Stimulated activated CD8-positive, alpha-beta memory T cell treated with anti-CD3 and anti-CD28 coated beads, Interleukin-2, amount 100 ng/mL, for 48 hours (primary cell): ENCODE results near the gene GAL3ST1.
"Not testable (repeated sequence)": the region's sequence is repeated elsewhere in the genome, so short reads cannot be mapped to it uniquely, and the experiment has no call there.

Experiments used
- DNase-seq, 2 donors: peaks; one replicate each; pipeline ENCODE4 v3.0.0-alpha.2; 2020; ENCODE audit warnings: low read depth in 2 of 2

The GAL3ST1 gene

DNA sequence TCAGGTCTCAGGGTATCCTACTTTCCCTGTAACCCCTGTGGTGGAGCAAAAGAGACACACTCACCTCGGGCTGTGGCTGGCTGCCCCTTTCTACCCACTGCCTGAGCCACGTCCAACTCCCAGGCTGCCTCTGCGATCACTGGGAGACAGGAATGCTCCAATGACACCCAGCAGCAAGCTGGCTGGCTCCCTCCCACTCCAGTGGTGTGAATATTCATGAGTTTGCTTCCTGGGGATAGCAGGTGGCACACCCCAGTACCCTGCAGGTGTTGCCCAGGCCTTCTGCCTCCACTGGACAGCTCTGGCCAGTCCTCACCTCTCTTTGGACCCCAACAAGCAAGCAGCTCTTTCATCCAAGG, 9.7 kb downstream of the GAL3ST1 start:
- no peak for DNase-seq

DNA sequence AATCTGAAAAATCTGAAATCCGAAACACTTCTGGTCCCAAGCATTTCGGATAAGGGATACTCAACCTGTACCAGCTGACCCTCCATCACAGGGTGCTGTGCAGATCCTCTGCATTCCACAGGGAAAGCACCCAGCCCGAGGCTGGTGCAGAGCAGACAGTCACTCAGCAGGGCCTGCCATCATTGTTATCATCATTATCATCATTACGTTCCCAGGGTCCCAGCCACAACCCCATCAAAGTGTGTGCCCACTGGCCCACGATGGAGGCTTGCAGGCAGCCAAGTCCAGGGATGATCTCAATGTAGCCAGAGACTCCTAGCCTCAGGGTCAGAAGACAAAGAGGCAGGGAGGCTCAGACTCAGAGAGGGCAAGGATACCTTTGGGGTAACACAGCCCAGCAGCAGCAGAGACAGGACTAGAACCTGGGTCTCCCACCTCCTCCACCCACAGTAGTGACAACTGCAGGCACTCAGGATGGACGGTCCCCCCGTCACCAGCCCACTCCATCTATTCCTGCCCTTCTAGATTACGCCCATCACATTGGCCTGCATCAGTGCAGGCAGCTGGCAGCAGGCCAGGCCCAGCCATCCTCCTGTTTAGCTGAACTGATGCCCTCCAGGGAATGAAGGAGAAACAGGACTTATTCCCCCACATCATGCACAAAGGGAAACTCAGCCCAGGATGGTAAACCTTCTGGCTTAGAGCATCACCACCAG, 10.3 kb downstream of the GAL3ST1 start:
- no peak for DNase-seq

DNA sequence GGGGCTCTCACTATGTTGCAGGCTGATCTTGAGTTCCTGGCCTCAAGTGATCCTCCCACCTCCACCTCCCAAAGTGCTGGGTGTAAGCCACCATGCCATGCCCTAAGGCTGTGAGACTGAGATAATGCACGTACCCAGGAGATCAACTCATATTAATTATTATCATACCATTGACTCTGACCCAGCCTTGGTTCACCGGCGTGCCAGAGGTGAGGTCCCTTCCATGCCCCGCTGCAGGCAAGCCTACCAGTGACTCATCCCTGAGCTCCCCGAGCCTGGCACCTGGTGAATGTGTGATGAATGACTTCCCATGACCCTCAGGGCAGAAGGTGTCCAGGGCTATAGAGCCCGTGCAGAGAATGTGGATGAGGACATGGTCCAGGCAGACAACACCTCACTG, 12.1 kb downstream of the GAL3ST1 start:
- no peak for DNase-seq

DNA sequence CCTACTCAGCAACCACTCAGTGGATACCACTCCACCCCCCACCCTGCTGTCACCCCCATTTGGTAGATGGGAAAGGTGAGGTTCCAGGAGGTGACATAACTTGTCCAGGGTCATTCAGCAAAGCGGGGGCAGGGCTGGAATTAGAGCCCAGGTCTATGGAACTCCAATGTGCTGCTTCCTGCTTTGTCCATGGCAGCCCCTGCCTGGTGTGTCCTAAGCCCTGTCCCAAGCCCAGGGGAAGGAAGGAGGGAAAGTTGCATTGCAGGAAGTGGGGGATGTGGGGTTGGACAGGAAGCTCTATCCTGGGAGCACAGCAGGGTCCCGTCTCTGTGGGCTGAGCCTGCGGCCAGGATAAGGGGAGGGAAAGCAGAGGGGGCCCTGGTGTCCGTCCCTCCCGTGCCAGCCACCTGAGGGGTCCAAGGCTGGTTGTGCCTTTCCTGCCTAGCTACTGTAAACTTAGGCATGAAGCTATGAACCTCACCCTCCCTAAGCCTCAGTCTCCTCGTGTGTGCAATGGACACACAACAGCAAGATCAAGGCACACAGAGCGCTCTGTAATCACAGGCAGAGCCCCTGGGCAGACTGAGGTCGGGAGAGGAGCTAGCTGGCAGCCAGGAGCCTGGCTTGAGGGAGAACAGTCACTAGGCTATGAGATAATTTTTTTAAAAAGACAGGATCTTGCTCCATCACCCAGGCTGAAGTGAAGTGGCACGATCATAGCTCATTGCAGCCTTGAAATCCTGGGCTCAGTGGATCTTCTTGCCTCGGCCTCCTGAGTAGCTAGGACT, 12.9 kb downstream of the GAL3ST1 start:
- no peak for DNase-seq

DNA sequence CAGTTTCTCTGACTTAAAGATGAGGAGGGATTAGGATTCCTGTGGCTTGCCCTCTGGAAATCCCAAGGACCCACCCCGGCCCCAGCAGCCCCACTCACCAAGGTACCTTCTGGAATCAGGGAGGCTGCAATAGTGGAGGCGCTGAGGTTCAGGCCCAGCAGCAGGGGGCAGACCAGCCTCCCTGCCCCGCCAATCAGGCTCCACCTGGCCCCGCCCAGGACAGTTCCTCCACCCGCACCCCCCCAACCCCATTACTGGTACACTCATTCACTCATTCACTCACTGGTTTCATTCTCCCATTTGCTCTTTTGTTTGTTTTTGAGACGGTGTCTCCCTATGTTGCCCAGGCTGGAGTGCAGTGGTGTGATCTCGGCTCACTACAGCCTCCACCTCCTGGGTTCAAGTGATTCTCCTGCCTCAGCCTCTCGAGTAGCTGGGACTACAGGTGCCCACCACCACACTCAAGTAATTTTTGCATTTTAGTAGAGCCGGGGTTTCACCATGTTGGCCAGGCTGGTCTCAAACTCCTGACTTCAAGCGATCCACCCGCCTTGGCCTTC, 13.7 kb downstream of the GAL3ST1 start:
- peak in 1 of 2 donors; percentile 17 for DNase-seq

DNA sequence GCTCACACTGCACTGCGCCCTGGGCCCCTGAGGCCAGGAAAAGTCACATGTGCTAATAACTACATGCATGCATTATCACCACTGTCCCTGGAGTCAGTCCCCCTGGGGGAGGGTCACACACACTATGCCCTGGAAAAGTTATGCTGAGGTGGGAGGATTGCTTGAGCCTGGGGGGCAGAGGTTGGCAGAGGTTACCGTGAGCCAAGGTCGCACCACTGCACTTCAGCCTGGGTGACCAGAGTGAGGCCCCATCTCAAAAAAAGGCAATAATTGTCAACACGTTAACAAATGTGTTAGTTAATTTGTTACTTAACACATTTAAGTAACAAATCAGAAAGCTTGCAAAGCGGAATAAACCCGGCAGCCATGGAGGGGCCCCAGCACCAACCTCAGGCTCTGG, 14.6 kb downstream of the GAL3ST1 start:
- no peak for DNase-seq

DNA sequence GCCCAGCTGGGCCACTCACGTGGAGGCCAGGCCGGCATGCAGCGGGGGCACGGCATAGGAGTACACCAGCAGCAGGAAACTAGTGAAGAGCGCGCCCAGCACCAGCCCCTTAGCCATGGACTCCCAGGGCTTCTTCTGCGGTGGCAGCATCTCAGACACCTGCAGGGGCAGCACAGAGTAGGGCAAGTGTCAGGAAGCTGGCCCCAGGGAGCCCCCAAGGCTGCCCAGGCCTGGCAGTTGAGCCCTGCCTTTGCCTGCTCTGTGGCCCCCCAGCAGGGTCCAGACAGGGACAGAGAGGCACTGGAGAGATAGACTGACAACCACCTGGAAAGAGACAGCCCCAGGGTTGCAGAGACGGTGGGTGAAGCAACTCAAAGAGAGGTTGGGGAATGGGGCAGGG, 17.2 kb downstream of the GAL3ST1 start:
- DNase-seq: no peak

DNA sequence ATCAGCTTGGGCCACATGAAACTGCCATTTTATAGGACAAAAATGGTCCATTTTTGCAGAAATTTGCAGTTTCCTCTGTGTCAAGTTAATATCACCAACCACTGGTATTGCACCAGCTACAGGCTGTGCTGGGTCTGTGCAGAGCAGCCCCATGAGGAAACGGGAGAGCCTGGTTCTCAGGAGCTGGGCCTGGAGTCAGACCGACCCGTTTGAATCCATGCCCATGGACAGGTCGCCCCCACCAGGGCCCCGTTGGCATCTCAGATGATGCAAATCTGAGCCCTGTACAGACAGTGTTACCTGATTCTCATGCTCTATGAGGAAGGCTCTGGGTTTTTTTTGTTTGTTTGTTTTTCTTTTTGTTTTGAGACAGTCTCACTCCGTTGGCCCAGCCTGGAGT, 18.1 kb downstream of the GAL3ST1 start:
- no peak for DNase-seq

DNA sequence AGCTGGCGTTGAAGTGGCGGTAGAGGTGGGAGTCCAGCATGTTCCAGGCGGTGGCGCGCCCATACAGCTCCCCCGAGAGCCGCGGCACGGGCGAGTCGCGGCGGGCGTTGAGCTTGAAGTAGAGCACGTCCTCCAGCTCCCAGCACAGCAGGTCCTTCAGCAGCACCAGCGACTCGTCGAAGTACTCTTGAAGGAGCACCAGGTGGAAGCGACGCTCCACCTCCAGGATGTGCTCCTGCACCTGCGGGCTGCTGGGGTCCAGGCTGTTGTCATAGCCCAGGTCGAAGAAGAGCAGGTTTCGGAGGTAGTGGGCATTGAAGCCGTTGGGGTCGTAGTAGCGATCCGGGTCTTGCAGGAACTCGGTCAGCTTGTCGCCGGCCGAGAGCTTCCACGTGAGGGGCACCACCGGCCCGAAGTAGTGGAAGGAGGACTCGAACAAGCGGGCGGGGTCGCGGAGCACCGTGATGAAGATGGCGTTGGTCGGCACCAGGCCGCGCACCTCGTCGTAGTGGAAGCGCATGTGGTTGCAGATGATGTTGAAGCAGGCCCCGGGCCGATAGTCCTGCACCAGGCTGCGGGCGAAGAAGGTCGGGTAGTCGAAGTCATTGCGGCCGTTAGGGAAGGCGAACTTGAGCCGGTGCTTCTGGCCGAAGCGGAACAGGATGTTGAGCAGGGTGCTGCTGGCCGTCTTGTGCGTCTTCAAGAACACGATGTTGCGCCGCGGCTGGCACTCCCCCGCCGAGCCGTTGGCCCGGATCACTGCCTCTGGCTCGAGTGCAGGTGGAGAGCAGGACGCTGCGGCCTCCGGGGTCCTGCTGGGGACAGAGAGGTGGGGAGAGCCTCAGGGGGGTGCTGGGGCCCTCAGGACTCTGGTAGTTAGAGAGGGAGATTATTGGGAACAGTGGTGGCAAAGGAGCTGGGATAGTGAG, 18.9 kb downstream of the GAL3ST1 start:
- DNase-seq: no peak

DNA sequence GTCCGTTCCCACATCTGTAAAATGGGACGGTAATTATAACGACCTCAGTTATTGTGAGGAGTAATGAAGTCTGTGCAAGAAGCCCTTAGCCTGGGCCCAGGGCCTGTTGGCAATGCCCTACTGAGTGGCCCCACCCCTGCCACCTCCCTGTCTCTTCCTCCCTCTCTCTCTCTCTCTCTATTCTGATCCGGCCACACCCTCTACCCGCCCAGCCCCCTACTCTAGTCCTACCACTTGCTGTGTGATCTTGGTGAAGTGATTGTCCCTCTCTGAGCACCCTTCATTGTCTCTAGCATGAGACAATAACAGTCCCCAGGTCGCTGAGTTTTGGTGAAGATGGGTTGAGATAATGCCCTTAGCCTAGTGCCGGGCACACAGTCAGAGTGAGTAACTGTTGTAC, 20.5 kb downstream of the GAL3ST1 start:
- DNase-seq: no peak

DNA sequence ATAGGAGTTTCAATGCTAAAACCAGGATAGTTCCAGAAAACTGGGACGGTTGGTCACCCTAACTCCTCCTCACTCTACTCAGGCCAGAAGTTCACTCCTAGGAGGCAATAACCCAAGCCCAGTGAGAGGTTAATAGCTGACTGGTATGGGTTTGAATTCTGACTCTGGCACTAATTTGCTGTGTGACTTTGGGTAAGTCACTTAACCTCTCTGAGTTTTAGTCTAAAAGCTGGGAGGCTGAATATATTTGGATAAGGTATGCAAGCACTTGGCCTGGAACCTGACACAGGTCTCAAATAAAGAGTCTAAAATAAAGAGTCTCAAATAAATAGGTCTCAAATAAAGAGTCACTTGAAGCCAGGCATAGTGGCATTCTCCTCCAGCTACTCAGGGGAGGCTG, 21.7 kb downstream of the GAL3ST1 start:
- no peak for DNase-seq

DNA sequence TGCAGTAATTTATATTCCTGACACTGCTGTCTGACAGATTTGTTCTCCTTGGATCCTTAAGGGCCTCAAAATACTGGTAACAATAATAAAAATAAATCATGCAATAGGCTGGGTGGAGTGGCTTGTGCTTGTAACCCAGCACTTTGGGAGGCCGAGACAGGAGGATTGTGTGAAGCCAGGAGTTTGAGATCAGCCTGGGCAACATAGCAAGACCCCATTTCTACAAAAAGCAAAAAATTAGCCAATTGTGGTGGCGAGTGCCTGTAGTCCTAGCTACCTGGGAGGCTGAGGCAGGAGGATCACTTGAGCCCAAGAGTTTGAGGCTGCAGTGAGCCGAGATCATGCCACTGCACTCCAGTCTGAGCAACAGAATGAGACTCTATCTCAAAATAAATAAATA, 22.7 kb downstream of the GAL3ST1 start:
- not testable (repeated sequence) for DNase-seq

DNA sequence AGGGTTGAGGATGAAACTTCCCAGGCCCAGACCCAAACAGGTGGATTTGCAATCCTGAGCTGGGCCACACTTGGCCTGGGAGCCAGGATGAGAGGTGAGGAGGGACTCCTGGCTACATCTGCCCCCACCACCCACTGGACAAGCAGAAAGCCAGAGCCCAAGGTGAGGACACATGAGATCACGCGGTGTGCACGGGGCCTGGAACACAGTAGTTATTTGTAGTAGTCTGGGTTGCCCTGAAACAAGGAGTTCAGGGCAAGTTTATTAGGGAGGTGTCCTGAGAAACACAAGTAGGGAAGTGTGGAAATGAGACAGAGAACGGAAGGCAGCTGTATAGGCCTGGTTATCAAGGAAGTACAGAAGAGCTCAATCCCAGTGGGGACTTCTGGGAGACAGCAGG, 27.3 kb downstream of the GAL3ST1 start:
- DNase-seq: no peak

DNA sequence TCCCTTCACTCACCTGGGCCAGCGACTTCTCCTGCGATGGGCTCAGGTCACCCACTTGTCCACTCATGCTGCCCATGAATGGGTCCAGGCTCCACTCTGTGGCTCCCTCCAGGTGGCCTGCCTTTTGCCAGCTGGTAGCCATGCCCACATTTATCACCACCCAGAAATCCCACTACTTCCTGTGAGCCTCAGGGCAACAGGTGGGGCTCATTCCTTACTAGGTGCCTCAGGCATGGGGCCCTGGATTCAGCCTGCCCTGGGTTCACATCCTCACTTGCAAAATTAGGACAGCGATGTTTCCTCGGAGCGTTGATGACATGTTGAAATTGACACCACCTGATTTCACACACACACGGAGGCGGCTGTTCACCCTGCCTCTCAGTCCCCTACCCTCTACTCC, 27.8 kb downstream of the GAL3ST1 start, which contains the start of gene SEC14L6:
Gene SEC14L6, minus strand, starts transcription at position 126 of the 400 bp plus-strand sequence. Its CDS starts 59 bp downstream, at position 67.
- DNase-seq: no peak

DNA sequence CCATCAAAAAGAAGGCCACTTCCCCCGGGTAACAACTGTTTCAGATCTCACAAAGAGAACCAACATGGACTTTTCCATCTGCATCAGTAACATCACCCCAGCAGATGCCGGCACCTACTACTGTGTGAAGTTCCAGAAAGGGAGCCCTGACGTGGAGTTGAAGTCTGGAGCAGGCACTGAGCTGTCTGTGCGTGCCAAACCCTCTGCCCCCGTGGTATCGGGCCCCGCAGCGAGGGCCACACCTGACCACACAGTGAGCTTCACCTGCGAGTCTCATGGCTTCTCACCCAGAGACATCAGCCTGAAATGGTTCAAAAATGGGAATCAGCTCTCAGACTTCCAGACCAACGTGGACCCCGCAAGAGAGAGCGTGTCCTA, 31.7 kb downstream of the GAL3ST1 start:
- no peak for DNase-seq

DNA sequence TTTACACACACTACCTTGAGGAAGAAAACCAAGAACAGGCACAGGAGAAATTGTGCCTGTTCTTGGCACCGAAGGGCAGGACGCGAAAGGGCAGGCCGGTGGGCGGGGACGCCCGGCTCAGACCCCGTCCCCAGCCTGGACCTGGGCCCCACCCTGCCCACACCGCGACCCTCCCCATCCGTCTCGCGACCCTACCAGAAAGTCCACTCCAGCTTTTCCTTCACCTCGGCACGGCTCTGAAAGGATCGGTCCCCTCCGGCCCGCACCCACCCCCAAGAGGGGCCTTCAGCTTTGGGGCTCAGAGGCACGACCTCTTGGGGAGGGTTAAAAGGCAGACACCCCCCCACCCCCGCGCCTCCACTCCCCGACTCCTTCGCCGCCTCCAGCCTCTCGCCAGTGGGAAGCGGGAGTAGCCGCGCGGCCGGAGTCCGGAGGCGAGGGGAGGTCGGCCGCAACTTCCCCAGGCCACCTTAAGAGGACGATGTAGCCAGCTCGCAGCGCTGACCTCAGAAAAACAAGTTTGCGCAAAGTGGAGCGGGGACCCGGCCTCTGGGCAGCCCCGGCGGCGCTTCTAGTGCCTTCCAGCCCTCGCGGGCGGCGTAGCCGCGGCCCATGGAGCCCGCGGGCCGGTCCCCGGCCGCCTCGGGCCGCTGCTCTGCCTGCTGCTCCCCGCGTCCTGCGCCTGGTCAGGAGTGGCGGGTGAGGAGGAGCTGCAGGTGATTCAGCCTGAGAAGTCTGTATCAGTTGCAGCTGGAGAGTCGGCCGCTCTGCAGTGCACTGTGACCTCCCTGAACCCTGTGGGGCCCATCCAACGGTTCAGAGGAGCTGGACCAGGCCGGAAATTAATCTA, 32.3 kb downstream of the GAL3ST1 start:
- no peak for DNase-seq

DNA sequence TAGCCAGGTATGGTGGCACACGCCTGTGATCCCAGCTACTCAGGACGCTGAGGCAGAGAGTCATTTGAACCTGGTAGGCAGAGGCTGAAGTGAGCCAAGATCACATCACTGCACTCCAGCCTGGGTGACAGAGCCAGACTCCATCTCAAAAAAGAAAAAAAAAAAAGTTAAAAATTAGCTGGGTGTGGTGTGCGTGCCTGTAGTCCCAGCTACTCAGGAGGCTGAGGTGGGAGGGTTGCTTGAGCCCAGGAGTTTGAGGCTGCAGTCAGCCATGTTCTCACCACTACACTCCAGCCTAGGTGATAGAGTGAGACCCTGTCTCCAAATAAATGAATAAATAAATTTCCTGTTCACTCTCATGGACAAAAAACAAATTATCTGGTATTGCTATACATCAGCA, 33.0 kb downstream of the GAL3ST1 start:
- not testable (repeated sequence) for DNase-seq

DNA sequence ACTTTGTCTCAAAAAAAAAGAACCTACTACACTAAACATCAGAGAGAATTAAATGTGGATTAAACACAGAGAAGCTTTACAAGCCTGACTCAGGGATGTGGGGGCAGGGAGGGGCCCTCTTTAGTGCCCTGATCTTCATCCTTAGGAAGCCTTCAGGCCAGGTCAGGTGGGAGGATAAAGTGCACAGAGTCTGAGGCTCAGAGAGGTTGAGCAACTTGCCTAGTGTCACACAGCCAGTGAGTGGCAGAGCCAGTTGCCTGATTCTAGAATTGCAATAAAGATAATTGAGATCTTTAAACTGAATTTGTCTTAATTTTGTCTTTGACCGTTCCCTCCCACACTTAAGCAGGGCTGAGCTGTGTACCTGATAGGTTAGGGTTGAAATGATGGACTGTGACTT, 35.1 kb downstream of the GAL3ST1 start:
- no peak for DNase-seq

DNA sequence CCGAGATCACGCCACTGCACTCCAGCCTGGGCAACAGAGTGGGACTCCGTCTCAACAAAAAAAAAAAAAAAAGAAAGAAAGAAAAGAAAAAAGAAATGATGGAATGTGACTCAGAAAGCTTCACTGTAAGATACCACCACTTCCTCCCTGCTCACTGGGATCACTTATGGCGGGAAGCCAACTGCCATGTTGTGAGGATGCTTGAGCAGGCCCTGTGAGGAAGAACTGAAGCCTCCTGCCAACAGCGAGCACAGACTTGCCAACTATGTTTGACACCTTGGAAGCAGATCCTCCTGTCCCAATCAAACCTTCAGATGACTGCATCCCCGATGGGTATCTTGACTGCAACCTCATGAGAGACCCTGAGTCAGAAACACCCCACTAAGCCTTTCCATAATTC, 36.2 kb downstream of the GAL3ST1 start:
- DNase-seq: no peak

DNA sequence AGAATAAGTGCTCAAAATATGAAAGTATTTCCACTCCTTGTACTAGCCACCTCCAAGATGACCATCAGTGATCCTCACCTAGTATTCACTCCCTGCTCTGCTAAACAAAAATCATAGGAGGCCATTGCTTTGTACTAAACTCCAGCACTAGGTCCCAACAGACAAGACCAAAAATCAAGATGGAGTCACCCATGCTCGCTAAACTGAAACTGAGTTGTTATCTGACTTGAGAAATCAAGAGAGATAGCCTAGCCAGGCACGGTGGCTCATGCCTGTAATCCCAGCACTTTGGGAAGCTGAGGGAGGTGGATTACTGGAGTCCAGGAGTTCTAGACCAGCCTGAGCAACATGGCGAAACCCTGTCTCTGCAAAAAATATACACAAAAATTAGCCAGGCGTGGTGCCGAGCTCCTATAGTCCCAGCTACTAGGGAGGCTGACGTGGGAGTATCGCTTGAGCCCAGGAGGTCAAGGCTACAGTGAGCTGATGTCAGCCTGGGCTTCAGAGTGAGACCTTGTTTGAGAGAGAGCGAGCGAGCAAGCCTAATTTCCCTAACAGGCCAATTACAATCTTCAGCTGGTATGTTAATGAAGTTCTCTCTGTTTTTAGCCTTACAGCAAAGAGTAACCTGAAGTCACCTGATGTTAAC, 37.3 kb downstream of the GAL3ST1 start:
- DNase-seq: no peak

DNA sequence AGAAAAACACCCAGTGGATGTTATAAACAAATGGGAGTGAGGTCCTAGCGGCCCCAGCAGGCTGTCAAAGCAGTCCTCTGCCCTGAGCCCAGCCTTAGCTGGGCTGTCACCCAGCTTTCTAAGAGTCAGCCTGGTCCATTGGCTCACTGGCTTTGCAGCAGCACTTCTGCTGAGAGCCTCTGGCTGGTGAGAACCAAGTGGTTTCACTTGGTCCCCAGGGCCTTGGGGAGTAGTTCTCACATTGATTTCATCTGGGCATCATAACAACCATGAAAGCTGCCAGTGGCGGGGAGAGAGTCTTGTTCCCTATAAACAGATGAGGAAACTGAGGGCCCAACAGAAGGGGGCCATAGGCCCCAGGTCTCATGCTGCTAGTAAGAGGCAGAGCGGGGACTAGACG, 39.3 kb downstream of the GAL3ST1 start:
- DNase-seq: no peak
